Glomerular visceral epithelial cell (primary cell): ENCODE results near the gene DOK7.
"Not testable (repeated sequence)": the region's sequence is repeated elsewhere in the genome, so short reads cannot be mapped to it uniquely, and the experiment has no call there.

Experiments
- DNase-seq: peaks from one replicate; pipeline ENCODE4 v3.0.0-alpha.2; 2016; ENCODE audit errors: extremely low spot score

DOK7 gene

GRCh38 chr4:3442959-3443749, 20.0 kb upstream of the DOK7 start:
- peak; percentile 63 for DNase-seq

GRCh38 chr4:3443750-3444309, 19.3 kb upstream of the DOK7 start:
- DNase-seq: no peak

GRCh38 chr4:3444351-3445110, 18.6 kb upstream of the DOK7 start:
- DNase-seq: no peak

DNA sequence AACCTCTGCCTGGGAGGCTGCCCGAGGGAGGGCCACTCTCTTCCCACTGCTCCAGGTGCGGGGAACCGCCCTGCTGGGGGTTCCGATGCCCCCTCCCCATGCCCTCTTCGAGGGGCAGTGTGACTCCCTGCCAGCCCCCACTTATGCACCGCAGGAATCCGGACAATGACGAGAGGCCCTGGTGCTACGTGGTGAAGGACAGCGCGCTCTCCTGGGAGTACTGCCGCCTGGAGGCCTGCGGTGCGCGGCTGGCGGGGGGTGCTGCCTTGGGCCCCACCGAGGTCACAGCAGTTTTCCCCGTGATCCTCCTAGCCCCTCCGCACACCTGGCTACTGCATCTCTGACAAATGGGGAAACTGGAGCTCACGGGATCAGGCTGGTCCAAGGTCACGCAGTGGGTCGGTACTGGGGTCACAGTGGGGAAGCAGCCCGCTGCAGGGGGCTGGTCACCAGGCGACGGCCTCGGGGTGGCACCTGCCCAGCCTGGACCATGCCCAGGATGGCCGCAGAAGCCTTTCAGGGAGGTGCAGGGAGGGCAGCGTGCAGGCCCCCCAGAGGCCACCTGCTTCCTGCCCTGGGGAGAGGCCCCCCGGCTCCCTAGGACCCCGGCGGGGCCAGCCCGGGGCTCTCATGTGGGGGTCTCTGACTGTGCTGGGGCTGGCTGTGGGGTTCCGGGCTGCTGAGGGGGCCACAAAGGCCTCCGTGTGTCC, 17.8 kb upstream of the DOK7 start:
- DNase-seq: no peak

GRCh38 chr4:3445829-3446545, 17.1 kb upstream of the DOK7 start:
- no peak for DNase-seq

DNA sequence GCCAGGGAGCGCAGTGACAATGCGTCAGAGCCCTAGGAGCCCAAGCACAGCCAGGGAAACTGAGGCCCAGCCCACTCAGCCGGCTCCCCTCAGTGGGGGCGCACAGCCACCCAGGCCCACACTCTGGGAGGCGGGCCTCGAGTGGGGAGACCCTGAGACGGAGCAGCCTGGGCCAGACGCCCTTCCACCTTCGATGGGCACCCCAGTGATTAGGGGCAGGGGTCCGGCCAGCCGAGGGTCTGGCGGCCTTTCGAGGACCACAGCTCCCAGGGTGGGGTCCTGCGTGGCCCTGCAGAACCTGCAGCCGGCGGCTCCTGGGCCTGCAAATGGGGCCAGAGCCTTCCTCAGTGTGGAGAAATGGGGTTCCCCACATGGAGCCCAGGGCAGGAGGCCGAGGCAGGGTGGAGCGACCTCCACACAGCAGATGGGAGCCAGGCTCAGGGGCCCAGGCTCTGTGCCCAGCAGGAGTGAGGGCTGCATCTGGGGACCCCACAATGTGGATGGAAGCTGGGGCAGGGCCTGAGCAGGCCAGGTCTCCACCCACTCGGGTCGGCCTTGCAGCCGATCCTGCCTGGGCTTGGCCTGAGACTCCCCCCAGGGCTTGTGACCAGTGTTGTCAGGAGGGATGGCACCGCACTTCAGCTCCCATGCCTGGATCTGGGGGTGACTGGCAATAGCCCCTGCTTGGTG, 16.3 kb upstream of the DOK7 start:
- DNase-seq: no peak

DNA sequence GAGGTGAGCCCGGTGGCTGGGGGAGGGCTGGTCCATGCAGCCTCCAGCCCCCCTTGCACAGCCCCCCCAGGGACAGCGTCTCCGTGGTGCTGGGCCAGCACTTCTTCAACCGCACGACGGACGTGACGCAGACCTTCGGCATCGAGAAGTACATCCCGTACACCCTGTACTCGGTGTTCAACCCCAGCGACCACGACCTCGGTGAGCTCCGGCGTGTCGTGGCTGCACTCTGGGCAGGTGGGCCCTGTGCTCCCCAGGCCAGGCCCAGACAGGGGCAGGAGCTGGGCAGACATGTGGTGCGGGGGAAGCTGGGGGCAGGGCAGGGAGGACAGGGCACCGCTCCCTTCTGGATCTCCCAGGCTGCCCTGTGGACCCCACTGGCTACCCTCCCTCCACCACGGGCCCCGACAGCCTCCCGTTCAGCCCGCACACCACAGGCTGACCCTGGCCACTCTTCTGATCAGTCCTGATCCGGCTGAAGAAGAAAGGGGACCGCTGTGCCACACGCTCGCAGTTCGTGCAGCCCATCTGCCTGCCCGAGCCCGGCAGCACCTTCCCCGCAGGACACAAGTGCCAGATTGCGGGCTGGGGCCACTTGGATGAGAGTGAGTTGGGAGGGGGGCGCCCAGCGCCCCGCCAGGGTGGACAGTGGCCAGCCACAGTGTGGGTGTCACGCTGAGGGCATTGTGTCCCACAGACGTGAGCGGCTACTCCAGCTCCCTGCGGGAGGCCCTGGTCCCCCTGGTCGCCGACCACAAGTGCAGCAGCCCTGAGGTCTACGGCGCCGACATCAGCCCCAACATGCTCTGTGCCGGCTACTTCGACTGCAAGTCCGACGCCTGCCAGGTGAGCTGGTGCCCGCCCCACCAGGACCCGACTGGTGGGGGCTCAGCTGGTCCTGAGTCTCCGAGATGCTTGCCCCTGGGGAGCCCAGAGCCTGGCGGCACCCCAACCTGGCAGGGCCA, 15.4 kb upstream of the DOK7 start:
- DNase-seq: no peak

- DNase-seq: no peak
These were observed 14.0 kb upstream of the DOK7 start for GRCh38 chr4:3449047-3449573.

DNA sequence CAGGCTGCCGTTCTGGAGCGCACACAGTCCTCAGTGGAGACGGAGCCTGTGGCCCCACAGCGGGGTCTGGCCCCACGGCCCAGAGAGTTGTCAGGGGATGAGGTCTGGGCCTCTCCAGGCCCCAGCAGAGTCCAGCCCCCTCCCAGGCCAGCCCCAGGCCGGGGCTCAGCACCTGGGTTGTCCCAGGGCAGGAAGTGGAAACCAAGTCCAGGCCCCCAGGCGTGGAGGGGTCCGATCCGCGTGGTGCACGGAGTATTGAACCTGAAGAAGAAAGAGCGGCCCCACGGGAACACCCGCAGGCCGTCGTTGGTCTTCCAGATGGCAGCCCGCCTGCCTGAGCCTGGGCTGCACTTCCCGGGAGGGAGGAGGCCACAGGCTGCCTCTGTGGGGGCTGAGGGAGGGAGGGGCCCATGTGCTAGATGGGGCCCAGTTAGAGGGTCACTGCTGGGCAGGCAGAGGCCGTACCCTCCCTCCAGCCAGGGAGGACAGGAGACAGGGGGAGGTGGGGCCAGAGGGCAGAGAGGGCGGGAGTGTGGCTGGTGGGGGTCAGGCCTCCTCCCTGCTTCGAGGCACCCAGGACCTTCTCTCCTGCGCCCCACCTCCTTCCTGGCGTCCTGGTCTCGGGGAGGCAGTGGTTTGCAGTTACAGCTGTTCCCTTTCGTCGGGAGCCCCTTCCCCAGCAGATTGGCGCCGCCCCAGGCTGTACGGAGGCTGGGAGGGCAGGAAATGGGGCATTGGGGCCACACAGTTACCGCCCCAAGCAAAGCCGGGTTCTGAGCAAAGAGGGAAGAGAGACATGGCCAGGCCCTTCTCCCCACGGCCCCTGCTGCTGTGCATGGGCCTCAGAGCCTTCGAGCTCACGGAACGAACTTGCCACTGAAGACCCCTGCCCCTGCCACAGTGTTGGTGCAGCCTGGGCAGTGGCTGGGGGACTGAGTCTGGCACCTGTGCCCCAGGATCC, 13.3 kb upstream of the DOK7 start:
- DNase-seq: no peak

- no peak for DNase-seq
These were observed 12.5 kb upstream of the DOK7 start for GRCh38 chr4:3450643-3451042.

- DNase-seq: no peak
These were observed 11.2 kb upstream of the DOK7 start for GRCh38 chr4:3451956-3452355.

DNA sequence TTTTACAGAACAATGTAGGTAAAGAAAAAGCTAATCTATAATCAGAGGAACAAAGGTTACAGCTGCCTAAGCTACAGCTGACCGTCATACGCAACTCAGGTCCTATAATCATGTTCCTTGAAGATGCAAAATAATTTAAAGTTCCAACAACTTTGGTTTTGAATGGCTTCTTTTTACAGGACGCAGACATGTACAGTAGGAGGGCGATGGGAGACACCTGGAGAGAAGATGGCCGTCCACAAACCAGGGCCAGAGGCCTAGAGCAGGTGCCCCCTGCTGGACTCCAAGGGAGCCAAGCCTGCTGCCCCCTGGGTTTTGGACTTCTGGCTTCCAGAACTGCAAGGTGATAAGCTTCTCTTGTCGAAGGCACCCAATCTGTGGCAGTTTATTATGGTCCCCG, 10.7 kb upstream of the DOK7 start:
- no peak for DNase-seq

DNA sequence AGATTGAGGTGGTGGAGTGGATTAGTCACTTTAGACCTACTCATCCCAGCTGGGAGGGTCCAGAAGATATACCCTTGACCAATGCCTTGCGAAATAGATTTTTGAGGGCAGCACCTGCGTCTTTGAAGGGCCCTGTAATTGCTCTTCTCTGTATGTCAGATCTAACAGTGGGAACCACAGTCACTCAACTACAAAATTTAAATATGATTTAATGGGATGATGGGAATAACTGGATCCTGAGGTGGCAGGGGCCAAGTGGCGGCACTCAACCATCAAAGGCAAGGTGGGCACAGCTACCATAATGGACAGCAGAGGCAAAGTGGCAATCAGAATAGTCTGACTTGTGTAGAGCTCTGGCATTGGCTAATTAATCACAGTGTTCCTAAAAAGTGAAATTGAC, 7.5 kb upstream of the DOK7 start:
- DNase-seq: not testable (repeated sequence)

DNA sequence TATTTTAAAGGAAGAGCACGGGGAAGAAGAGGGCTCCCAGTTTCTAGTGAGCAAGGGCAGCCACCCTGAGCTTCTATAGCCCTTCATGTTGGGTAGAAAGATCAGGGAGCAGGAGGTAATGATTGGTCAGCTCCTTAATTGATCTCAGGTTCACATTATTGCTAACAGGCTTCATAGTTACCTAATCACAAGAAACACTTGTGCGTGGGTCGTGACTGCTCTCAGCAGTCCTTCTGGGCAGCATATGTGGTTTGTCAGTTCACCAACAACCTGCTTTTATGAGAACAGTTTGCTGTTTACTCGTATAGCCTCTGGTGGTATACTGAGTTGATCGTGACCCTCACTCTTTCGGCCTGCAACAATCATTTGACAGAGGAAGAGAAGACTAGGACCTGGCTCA, 4.7 kb upstream of the DOK7 start:
- no peak for DNase-seq

- not testable (repeated sequence) for DNase-seq
These were observed 4.0 kb upstream of the DOK7 start for GRCh38 chr4:3459156-3459555.

- DNase-seq: no peak
These were observed 2.2 kb upstream of the DOK7 start for GRCh38 chr4:3460926-3461325.

- peak; percentile 67 for DNase-seq
These were observed 1.4 kb upstream of the DOK7 start for GRCh38 chr4:3461515-3462291.
